AG04449 (cell line): ENCODE data around the gene THBS4.

Experiments used
- CTCF ChIA-PET: fragments of 350-600 bp; formaldehyde crosslinking; extraction: SDS; loops from one replicate; lab custom pipeline; 2021; ENCODE audit warnings: antibody characterized with exemption; lab: Yijun Ruan, JAX
- POLR2A ChIA-PET: fragments of 400-600, 350-600 bp; formaldehyde crosslinking; extraction: SDS; loops from one replicate; lab custom pipeline; 2020; ENCODE audit warnings: antibody characterized with exemption, inconsistent platforms; lab: Yijun Ruan, JAX
- DNase-seq: peaks from one replicate; pipeline ENCODE4 v3.0.0-alpha.2; 2010; ENCODE audit warnings: low read depth, low spot score
- H3K4me3 ChIP-seq: 2 replicates; pipeline ENCODE4 v1.5.1; 2011; ENCODE audit warnings: low read depth, mild to moderate bottlenecking, control low read depth, low read length
- TF ChIP-seq, protein P1 (sequence below): IDR thresholded peaks from one replicate; pipeline ENCODE4 v1.5.1; 2011; ENCODE audit warnings: mild to moderate bottlenecking, moderate library complexity, low read length, control low read depth, inconsistent platforms; ENCODE audit not compliant: insufficient read depth; ENCODE audit errors: missing control alignments

THBS4 gene

DNA sequence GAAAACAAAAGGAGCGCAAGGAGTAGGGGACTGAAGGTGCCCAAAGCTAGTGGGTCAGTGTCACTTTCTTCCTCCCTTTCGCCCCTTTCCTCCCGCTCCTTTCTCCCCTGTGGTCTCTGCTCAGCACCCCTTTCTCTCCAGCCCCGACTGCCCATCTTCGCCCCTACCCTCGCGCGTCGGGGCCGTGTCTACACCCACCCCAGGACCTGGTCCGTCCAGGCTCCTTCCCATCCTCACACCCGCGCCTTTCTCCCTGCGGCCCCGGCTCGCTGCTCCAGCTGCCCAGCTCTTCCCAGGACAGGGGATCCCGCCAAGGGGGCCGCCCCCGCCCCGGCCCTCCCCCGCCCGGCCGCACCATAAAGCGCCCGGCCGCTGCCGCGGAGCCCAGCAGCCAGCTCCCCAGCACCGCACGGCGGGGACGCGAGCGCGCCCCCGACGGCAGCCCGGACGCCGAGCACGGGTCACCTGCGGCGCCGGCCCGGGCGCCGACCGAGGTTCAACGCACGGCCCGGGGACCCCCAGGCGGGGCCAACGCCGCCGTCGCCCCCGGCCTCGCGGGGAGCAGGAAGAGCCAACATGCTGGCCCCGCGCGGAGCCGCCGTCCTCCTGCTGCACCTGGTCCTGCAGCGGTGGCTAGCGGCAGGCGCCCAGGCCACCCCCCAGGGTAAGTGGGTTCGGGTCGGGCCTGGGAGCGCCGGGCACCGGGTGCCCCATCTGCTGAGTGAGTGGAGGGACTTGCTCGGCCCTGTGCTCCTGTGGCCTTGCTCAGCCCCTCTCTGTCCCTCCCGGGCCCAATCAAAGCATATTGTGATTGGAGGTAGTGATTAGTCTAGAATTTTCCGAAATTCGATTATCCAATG lies at the start of gene THBS4:
THBS4 (plus strand) TSS at position 387 of the 860 bp plus-strand sequence; CDS start at position 577, 190 bp downstream.
- TF ChIP-seq, protein P1, sequence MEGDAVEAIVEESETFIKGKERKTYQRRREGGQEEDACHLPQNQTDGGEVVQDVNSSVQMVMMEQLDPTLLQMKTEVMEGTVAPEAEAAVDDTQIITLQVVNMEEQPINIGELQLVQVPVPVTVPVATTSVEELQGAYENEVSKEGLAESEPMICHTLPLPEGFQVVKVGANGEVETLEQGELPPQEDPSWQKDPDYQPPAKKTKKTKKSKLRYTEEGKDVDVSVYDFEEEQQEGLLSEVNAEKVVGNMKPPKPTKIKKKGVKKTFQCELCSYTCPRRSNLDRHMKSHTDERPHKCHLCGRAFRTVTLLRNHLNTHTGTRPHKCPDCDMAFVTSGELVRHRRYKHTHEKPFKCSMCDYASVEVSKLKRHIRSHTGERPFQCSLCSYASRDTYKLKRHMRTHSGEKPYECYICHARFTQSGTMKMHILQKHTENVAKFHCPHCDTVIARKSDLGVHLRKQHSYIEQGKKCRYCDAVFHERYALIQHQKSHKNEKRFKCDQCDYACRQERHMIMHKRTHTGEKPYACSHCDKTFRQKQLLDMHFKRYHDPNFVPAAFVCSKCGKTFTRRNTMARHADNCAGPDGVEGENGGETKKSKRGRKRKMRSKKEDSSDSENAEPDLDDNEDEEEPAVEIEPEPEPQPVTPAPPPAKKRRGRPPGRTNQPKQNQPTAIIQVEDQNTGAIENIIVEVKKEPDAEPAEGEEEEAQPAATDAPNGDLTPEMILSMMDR, result no peak
- ChIA-PET POLR2A (no interaction called here), CTCF (interaction anchor here (1.5 kb wide), 1 partner anchor 49 kb away, joined by 6 read pairs; no protein-coding TSS in a partner anchor)
- DNase-seq, result no peak
- H3K4me3 ChIP-seq, result no peak within 1 kb of the TSS

DNA sequence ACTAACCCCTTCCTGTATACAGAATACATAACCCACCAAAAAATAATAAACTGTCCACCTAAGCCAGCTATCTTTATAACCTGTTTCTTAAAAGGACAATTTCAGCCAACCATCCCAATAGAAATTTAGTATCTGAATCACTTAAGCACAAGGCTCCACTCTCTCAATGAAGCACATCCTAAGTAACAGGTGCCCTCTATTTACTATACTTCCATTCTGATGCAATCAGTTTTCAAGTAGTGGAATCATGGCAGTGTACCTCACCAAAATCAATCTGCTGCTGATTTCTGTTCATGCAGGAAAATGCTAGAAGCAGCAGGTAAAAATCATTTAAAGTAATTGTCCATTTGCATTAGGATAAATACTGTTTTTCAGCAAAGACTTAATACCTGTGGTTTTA lies 48.9 kb upstream of the THBS4 start:
- ChIA-PET POLR2A (no interaction called here), CTCF (no interaction called here)
- TF ChIP-seq, protein P1, result no peak
- H3K4me3 ChIP-seq, result no peak overlapping the region
- DNase-seq, result no peak

DNA sequence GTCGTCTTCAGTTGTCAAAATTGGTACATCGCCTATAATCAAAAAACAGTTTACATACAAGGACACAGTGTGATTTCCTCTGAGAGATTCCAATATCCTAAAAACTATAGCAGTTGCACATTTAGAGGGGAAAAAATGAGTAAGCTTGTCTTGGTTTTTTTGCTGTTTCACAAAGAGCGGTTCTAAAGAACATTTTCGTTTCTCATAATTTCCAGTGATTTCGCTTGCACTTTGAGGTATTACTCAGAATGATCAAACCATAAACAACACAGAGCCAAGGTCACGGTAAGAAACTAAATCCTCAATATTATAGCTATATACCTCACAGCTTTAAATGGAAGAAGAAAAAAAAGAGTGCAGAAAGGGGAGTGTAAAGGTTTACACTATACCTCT lies 44.9 kb upstream of the THBS4 start:
- TF ChIP-seq, protein P1, result no peak
- no peak for DNase-seq
- ChIA-PET POLR2A (interaction anchor here (1.7 kb wide), 1 partner anchor 15 kb away, joined by 5 read pairs; no protein-coding TSS in a partner anchor), CTCF (interaction anchor here (0.8 kb wide), 1 partner anchor 13 kb away, joined by 4 read pairs; no protein-coding TSS in a partner anchor)
- peak overlapping the region; percentile 82 for H3K4me3 ChIP-seq

DNA sequence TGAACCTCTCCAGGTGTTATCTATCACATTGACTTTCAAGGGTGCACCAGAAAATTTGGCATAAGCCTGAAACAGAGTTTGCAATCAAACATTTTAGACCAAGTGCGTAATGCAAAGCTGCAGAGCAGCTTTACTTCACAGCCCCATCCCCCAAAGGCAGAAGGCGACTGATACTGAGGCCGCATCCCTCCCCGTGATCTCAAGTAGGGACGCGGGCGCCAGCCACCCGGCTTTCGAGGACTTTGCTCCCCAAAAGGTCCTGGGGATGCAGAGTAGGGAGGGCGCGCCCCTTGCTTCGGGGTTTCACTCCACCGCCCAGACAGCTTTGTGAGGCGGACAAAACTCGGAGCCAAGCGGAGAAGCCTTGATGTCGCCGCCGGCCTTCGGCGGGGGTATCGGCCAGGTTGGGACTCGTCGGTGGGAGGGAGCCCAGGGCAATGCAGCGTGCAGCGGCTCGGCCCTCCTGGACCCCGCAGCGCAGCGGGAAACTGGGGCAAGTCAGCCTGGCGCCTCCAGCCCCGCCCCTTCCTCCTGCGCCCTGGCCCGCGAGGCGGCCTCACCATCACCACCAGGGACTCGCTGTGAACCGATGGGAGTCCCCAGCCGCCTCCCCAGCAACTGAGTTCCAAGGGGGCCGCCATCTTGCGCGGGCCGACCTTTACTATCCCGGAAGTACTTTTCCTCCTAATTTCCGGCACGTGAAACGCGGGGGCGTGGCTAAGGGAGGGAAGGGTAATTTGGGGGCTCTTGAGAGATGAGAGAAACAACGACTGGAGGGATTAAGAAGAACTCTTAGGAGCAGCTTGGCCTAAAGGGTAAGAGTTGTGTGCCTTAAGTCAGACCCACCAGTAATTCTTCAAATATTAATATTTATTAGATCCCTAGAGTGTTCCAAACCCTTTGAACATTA lies 44.3 kb upstream of the THBS4 start, which contains the start of gene MTX3:
MTX3 (minus strand) TSS at position 665 of the 910 bp plus-strand sequence; CDS start at position 641, 24 bp downstream.
- CTCF ChIA-PET, result interaction anchor here (0.8 kb wide), 1 partner anchor 13 kb away, joined by 4 read pairs; no protein-coding TSS in a partner anchor
- TF ChIP-seq, protein P1, result no peak
- H3K4me3 ChIP-seq, result peak within 1 kb of the TSS; percentile 82
- POLR2A ChIA-PET, result interaction anchor here (0.5 to 1.7 kb wide), 3 partner anchors 16 to 255 kb away, joined by 3 to 5 read pairs (median 4); no protein-coding TSS in a partner anchor
- no peak for DNase-seq

DNA sequence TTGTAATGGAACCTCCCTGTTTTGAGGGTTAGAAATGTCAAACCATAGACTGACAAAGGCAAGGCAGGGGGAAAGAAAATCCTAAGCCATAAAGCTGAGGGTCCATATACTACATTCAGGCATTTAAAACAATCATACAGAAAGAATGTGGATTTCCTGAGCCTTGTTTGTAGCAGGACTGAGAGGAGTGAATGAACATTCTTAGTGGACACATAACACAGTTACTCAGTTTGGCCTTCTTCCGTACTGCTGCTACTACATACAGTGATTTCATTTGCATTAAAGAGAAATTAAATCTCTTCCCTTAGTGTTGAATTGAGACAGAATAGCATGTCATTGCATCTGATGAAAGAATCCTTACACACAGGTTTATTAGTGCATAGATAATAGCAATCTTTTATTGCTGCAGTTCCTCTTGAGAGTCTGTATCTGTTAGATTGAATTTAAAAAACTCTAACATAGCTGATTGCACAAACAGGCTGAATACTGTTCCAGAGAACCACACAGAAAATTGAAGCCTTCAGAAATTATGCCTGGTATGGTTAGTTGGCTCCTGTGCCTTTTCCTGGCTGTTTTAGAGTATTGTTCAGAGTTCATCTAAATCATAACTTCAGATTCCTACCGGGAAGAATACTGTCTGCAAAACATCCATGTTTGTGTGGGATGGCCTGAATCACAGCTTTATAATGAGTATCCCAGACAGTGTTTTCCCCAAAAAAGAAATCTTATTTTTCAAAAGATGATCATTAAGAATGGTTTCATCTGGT lies 42.1 kb upstream of the THBS4 start:
- TF ChIP-seq, protein P1, result no peak
- DNase-seq, result no peak
- CTCF ChIA-PET, result no interaction called here
- no peak overlapping the region for H3K4me3 ChIP-seq
- POLR2A ChIA-PET, result no interaction called here
